HG02571 (cell line): ENCODE results near the gene STK39.
"Not testable (repeated sequence)": the region's sequence is repeated elsewhere in the genome, so short reads cannot be mapped to it uniquely, and the experiment has no call there.

Experiments used
- ATAC-seq: cut with Tn5 transposase; IDR thresholded peaks from one replicate; pipeline ENCODE4 v1.9.1; 2021; ENCODE audit warnings: mild to moderate bottlenecking, moderate library complexity; ENCODE audit not compliant: unreplicated experiment

STK39 gene

GRCh38 chr2:168105127-168105683 lies 142.2 kb downstream of the STK39 start:
- ATAC-seq = no peak

DNA sequence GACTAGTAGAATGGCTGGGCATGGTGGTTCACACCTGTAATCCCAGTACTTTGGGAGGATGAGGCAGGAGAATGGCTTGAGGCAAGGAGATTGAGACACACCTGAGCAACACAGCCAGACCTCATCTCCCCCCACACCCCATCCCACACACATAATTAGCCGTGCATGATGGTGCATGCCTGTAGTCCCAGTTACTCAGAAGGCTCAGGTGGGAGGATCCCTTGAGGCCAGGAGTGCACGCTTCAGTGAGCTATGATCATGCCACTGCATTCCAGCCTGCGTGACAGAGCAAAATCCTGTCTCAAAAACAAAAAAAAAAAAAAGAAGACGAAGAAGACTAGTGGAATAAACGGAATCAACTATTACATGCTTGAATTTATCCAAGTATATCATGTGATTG lies 150.0 kb downstream of the STK39 start:
- ATAC-seq = no peak

- no peak for ATAC-seq
Measured at GRCh38 chr2:168096158-168096557, 151.2 kb downstream of the STK39 start.

DNA sequence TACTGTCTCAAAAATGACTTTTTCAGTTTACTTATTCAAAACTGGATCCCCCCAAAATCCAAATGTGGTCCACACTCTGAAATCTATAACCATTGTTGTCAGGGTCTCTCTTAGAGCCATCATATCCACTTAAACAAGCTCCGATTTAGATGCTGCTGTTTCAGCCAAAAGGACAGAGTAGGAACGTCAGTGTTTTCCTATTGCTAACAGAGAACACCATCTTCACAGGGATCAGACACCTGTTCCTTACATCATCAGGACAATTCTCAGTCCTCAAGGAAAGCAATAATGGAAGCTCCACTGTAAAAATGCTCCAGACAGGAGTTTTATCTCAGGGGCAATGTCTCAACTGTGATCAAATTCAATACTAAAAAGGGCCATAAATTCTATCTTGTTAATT lies 155.4 kb downstream of the STK39 start:
- ATAC-seq = no peak

GRCh38 chr2:168090366-168091135 lies 156.8 kb downstream of the STK39 start:
- peak; percentile 88 for ATAC-seq

GRCh38 chr2:168089200-168089599 lies 158.2 kb downstream of the STK39 start:
- no peak for ATAC-seq

DNA sequence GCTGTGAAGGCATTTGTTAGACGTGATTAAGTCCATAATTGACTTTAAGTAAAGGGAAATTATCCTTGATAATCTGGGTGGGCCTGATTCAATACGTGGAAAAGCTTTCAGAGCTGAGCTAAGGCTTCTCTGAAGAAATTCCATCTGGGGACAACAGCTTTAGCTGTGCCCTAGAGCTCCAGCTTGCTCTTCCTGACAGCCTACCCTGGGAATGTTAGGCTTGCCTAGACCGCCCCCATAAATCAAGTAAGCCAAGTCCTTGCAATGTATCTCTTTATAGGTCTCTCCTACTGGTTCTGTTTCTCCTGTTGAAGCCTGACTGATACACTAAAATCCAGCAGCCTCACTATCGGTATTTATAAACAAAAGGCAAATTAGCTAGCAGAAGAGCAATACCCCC lies 160.0 kb downstream of the STK39 start:
- no peak for ATAC-seq

- ATAC-seq = no peak
Measured at GRCh38 chr2:168086851-168087250, 160.5 kb downstream of the STK39 start.

GRCh38 chr2:168085801-168086361 lies 161.5 kb downstream of the STK39 start:
- ATAC-seq = no peak

- ATAC-seq = no peak
Measured at GRCh38 chr2:168084288-168084687, 163.1 kb downstream of the STK39 start.

- not testable (repeated sequence) for ATAC-seq
Measured at GRCh38 chr2:168081452-168081851, 165.9 kb downstream of the STK39 start.

DNA sequence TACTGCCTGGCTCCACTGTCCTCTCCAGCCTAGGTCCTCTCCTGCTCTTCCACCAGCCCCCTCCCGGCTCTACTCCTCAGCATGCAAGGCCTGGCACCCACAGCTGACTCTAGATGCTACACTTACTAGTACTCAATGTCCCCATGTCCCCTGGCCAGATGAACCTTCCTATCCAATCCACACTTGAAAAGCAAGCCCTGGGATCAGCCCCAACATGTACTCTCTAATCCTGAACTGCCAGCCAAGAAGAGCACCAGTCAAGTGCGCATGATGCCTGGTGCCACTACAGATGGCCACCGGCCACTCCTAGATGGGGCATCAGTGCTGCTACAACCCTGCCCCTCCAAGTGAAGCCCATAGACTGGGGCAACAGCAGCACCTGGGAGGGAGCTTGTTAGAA lies 168.2 kb downstream of the STK39 start:
- no peak for ATAC-seq

DNA sequence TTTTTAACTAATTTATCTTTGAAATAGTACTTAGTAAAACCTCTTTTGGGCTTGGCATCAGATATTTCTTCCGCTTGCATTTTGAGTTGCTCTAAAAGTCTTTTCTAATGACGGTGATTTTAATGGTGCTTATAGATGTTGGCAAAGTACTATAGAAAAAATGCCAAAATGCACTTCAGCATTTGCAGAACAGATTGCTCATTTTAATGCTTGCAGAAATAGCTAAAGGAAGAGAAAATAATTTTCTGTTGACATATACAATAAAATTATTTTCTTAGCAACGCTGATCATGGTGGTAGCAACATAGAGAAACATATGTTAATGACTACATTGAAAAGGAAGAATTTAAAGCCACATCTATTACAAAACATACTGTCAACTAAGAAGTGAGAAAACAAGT lies 170.7 kb downstream of the STK39 start:
- ATAC-seq = no peak

GRCh38 chr2:168075446-168075845 lies 171.9 kb downstream of the STK39 start:
- no peak for ATAC-seq

- ATAC-seq = no peak
Measured at GRCh38 chr2:168072626-168073303, 174.6 kb downstream of the STK39 start.

DNA sequence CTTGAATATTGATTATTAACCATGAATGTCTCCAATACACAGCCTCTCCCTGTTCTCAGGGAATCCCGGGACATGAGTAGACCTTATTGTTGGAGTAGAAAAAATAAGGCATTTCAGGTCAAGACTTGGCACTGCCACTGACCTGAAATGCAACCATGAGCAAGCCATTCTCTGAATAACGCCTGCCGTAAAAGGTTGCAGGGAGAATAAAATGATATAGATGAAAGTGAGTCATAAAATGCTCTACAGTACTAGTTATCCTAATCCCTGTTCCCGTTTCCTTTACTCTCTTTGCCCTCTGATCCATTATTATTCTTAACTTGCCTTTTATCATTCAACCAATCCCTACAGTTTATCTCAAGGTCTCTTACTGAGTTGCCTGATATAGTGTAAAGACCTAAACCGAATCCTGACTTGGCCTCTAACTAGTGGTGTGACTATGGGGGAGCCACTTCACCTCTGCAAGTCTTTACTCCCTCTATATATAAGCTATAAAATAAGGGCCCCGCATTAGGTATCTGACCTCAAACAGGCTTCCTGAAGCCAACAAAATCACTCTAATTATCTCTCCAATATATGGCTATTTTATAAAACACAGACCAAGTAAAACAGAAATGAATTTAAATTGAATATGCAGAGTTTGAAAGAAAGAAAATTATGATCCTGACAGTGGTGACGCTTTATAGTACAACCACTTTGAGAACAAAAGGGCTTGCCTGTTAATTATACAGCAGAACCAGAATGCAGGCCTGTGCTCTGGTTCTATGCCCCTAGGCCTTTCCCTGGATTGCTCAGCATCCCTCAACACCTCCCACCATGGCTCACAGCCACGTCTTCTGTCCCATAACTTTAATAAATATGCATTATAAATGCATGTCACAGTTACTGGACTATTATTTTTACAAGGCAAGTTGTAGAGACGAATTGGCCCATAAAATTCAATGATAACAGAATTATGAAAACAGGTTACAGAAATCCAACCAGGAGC lies 183.1 kb downstream of the STK39 start:
- no peak for ATAC-seq

DNA sequence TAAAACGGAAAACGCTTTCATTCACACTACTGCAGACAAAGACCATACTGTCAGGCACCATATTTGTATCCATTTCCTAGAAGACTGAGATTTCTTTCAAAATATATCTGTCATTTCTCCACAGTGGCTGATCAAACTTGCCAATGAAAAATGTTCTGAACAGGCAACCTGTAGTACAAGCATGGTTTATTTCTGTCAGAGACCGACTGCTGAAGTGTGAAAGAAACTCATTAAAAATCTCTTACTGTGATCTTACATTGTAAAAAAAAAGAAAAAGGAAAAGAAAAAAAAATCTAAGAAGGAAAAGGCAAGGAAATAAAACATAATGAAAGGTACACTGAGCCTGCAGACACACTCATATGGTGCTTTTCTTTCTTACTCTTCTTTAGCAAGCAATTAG lies 184.5 kb downstream of the STK39 start:
- ATAC-seq = no peak

DNA sequence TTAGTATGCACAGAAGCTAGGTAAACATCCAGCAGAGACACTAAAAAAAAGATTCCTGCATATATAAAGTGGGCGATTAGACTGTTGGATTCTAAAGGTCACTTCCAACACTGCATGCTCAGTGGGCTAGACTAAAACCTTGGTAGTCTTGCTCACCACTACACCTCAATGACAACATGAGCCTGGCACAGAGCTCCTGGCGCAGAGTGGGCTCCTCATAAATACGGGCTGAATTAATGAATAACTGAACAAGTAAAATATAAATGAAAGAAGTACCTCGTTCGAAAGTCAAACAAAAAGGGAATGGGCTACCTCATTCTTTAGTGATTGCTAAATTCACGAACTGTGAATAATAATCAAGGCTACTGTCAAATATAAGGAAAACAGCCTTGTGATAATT lies 185.3 kb downstream of the STK39 start:
- no peak for ATAC-seq

- ATAC-seq = no peak
Measured at GRCh38 chr2:168060986-168061750, 186.2 kb downstream of the STK39 start.

DNA sequence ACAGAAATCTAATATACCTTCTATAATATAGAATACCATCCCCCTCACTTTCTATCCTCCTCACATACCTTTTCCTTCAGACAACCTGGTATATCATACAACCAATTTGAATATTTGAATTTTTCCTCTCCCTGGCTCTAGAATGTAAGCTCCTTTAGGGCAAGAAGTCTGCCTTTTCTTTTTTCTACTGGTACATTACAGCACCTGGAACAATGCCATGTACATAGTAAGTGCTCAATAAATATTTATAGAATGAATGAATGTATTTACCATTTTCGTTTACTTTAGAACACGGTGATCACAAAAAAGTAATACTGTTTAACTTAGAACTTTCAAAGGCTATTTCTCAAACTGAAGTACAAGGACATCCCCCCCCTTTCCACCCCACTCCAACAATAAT lies 187.6 kb downstream of the STK39 start:
- ATAC-seq = no peak
